NCI-H1105 treated with DMSO at 0.1 percent for 48 hours (cell line): ENCODE measurements around the gene CTSE.

Source experiments
- DNase-seq: peaks from one replicate; lab custom pipeline; 2025; lab: John Stamatoyannopoulos, UW

CTSE gene

DNA sequence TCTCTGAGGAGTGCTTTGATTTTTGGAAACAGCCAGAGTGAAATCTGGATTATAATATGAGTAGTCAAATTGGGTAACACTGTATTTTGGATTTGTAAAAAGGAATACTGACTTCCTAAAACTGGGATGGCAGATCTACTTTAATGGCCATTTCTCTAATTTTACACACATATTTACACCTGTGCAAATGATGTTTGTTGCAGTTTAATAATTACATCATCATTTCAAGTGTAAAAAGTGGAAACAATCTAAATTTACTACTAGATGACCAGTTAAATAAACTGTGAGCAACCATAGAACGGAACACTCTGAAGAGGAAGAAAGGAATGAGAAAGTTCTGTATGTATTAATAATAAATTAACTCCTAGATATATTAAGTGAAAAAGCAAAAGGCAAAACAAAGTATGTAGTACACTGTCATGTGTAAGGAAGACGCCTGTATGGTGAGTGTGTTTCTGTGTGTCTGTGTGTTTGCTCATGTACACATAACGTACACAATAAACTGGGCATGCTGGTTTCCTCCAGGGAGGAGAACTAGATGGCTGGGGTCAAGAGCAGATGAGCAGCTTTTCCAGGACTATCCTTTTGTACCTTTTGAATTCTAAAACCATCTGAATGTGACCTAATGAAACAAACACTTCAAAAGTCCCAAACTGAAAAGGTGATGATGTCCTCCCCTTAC is 26.4 kb upstream of the CTSE start:
- DNase-seq: no peak

DNA sequence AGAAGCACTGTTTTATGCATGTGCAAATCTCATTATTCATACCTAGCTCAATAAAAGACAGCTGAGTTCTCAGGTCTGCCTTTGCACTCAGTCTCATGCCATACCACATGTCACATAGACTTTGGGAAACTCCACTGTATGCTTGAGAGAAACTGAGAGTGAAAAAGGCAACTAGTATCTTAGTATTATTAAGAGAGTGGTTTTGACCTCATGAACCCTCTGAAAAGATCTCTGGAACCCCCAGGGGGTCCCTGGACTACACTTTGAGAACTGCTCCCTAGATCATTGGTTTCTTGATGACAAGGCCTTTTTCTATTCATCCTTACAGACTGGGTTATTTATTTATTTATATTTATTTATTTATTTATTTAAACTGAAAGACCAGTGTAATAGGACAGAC is 25.6 kb upstream of the CTSE start:
- no peak for DNase-seq

DNA sequence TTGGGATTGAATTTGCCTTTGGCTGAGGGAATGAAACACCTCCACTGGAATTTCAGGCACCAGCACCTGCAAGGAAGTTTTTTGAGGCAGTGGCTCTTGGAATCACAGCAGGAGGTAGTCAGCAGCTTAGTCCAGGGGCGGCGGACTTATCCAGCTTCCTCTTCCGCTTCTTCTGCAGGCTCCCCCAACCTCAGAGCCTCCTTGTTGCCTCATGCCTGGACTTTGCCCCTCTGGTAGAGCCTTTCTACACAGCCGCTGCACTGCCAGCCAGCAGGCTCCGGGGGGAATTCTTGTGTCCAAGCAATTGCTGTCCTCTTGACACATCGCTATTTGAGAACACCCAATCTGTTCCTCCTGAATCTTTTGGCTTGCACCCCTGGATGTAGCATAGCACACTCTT is 24.9 kb upstream of the CTSE start:
- DNase-seq: no peak

DNA sequence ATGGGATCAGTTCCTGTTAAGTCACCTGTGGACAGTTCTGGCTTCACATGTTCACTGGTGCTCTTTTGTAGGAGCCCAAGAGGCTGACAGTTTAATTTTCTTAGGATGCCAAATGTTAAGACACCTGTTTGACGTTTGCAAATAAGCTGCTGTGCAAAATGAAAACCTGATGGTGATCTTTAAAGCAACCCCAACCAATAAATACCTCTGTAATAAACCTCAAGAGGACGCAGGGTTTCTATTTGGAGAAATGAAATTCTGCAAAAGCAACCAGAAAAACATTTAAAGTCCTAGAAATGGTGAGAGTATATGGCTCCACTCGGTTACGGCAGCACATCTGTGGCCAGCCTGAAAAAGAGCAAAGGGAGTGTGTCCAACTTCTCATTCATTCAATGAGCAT is 23.6 kb upstream of the CTSE start:
- no peak for DNase-seq

DNA sequence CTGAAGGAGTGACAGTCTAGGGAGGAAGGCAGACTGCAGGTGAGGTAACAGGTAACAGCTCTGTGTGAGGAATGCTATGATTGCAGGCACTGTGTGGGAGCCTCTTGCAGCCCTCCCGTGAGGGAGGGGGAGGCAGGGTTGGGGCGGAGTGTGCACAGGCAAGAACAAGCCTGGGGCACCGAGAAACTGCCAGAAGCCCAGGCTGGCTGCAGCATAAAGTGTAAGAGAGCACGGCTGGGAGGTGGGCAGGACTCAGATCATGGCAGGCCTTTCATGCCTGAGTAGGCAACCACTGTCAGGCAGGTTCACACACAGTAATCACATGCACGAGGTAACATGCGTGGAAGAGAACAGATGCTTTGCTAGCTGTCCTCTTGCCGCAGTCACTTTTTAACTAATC is 17.9 kb upstream of the CTSE start:
- no peak for DNase-seq

DNA sequence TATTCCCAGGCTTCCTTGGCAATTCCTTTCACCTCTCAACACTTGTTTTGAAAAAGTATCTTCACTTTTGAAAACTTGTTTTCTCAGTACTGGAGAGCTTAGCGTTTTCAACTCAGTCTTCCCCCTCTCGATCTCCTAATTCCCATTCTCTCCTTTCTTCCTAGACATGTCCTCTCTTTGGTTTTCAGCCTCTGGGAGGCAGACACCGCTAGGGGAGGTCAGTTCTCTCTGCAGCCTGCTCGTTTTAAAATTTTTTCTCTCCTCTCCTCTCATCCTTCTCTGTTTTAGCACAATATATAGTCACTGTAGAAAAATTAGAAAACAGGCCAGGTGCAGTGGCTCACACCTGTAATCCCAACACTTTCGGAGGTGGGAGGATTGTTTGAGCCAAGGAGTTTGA is 16.6 kb upstream of the CTSE start:
- DNase-seq: no peak

DNA sequence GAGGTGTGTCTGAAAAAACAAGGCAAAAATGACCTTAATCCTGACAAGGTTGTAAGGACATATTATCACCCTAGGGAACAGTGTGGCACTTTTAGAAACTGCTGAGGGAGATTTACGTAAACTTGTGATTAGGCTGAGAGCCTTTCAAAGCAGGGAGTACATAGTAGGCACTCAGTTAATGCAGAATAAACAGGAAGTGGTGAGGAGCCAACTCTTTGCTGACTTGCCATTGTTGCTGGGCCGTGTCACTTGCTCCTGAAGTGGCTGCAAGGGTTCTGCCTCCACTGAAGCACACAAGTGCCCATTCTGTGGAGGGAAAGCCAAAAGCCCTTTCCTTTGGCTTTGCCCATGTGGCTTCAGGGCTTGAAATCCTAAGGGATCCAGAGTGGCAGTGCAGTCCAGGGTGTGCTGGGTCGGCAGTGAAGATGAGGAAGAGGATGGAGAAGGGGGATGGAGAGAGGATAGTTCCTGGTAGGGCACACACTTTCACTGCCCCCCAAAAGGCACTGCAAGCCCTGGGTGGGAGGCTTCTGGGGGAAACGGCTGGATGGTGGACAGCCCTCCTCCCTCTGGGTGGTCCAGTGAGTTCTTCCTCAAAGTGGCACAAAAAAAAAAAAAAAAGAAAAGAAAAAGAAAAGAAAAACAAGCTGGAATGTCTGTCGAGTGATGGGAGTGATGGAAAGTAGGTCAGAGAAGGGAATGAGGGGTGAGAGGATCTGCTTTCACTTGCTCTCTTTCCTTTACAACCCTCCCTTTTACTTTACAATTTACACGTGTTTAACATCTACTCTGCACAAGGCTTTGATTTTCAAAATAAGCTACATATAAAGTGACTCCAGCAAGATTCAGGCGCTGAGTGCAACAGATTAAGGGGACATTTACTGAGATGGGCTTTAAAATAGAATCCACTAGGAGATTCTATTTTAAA is 15.6 kb upstream of the CTSE start:
- DNase-seq: no peak

DNA sequence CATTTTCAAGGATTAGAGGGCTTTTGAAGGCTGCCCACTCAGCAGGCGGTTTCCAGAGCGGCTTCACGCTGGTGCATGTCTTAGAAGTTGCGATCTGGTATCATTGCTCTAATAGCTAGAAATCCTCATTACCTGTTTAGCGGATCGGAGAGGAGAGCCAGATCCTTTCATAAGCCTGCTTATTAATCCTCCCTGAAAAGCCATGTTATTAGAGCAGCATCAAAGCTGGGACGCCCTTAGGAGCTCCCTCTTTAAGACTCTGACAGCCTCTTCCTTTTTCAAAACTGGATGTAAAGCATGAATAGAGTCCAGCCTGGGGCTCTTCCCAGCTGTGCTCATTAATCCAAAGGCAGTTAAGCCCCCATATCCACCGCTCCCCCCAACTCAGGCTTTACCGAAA is 13.9 kb upstream of the CTSE start:
- no peak for DNase-seq

DNA sequence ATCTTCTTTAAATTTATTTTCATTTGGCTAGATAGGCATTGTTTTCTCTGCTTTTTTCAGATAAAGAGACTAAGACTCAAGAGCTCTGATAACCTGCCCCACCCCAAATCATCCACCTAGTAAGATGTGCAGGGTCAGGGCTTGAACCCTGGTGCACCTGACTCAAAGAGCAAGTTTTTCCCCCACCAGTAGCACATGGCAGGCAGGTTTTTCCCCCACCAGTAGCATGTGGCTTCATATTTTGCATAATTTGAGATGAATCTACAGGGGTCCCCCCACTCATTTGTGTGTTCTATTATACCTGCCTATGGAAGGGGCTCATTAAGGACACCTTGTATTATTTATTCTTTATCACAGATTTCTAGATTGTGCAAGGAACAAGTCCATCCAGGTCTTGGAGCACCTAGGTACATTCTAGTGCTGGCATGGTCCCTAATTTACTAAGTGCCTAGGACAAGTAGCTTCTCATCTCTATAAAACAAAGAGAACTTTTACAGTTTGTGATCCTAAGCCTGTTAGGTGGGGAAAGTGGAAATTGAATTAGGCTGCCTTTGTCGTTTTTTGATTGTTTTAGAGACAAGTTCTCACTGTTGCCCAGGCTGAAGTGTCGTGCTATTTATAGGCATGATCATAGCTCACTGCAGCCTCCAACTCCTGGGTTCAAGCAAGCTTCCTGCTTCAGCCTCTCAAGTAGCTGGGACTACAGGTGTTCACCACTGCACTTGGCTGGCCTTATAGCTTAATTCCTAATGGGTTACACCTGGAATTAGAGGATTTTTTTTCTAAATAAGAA is 13.2 kb upstream of the CTSE start:
- DNase-seq: no peak

DNA sequence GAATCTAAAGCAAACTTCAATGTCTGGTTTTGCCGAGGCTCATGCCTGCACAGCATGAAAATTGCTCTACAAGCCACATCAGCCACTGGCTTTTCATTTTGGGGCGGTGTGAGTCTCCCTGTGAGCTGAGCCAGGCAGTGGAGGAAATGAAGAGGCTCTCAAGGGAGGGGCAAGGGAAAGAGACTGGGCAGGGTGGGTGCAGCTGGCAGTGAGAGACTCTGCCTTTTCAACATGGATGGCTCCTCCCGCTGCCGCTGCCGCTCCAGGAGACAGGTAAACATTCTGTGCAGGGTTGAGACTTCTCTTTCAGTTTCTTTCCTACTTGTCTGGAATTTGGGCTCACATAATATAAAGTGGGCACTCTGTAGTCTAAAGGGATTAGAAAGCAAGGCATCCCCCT is 11.3 kb upstream of the CTSE start:
- peak; percentile 60 for DNase-seq

DNA sequence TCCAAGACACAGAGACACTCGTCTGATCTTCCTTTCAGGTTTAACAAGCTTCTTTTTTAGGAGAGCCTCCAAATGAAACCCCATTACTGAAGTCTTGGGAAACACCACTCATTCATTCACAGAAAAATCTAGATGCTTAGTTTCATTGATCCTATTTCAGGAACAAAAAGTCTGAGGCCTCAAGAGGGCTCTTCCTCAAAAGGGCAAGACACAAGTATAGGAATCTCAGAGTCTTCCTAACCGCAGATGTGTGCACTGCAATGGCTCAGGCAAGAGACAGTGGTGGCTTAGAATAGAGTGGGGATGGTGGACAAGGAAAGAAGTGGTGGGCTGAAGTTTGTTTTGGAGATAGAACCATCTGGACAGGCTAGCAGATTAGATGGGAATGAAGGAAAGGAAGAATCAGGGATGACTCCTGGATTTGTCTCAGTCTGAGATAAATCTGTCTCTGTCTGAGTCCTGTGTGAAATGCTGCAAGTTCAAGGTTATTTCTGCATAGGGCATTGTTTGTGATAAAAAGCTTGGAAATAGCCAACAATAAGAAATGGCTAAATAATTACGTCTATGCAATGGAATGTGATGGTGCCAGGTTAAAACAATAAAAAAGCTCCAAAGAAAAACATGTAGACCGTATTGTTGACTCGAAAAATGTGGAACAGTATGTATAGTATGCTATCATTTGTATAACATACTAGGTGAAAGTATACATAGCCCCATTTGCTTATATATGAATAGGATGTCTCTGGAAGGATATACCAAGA is 8.9 kb upstream of the CTSE start:
- no peak for DNase-seq

DNA sequence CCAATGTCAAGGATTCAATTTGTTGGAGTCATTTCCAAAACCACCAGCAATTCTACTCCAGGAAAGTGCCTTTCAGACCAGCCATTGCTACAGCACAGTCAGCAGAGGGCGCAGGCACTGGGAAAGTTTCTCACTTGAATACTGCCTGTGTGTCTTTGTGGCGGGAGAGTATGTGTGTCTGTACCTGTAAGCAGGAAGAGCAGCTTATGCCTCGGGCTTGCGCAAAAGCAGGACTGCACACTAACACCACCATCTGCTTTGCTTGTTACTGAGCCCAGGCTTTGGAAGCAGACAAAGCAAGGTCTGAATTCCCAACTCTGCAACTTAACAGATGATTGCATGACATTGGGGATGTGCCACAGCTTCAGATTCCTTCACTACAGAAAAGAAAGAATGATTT is 7.0 kb upstream of the CTSE start:
- peak; percentile 85 for DNase-seq

DNA sequence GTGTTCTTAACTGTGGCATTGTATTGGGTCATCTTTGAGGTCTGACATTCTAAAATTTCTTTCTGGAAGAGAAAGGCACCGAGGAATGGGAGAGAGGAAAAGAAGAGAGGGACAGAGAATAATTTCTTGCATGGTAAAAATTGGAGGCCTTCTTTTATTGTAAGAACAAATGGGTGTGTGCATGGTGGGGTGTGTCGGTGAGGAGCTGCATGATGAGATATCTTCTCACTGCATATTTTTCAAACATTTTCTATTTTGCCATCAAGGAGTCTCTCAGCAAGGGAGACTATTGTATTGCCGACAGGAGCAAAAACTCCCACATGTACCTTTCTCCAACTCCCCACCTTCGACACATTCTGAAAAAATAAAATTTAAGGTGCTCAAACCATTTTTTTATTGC is 6.5 kb upstream of the CTSE start:
- no peak for DNase-seq

DNA sequence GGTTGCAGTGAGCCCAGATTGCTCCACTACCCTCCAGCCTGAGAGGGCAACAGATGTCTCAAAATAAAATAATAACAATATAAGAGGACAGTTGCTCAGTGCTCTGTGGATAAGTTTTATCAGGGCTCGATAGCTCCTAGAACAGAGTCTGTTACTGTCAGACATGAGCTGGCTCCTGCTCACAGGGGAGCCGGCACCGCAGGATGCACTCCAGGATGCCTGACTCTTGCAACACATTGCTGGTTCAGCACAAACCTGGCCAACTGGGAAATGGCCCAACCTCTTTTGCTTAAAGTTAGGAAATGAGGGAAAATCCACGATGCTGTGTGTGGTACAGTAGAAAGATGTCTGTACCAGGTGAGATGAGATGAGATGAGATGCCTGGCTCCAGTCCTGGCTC is 5.8 kb upstream of the CTSE start:
- DNase-seq: no peak

DNA sequence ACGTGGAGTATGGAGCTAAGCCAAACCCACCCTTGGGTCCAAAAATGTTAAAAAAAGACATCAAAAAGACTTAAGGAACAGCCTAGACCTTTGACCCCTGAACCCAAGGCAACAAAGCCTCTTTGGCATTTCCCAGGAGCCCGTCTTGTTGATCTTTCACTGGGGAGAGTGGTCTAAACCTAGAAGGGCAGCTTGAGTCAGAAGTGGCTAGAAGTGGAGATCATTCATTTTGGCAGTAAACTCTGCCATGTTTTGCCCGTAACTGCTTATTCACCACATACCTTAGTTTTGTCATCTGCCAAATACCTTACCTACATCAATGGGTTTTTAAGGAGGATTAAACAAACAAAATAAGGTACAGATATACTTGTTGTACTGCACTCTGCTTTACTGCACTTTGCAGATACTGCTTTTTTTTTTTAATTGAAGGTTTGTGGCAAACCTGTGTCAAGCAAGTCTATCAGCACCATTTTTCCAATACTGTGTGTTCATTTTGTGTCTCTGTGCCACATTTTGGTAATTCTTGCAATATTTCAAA is 1.7 kb upstream of the CTSE start:
- no peak for DNase-seq

DNA sequence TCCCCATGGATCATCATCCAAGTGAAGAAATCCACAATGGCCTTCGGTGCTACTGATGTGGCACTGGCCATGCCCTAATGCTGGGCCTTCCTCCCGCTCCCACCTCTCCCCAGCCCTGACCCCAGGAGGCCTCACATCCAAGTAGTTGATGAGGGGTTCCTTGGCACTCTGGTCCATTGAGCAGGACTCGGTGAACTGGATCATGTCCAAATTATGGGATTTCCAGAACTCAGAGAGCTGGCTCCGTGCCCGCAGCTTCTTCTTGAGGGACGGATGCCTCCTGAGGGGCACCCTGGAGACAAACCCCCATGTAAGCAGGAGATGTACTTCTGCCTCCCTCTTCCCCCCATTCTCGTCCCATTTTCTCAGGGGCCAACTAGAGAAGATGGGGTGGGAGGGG is 929 bp downstream of the CTSE start:
- DNase-seq: no peak

DNA sequence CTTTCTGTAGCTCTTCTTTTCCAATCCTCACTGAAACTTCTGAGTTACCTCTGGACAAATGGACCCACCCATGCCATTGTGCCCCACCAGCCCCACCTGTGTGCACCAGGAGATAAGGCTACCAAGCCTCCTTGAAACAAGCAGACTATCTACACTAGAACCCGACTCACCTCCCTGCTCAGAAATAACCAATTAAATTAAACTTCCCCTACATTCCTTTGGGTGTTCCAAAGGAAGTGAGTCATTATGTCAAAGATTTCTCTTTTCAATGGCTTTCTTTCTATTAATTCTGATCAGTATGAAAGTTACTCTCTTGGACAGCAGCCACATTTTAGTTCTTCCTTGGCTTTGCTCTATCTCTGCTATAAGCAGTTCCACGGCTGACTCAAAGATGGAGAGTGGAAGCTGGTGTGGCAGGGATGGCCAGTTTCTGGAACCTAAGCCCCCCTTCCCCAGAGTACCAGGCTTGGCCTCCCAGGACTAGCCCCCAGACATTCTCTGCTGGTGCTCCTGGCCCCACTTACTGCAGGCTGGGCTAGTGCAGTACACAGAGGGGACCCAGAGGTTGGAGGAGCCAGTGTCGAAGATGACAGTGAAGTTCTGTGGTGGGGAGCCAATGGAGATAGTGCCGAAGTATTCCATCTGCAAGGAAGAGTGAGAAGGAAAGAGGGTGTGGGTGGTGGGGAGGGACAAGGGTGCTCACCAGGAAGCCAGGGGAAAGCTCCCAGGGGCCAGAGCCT is 1.9 kb downstream of the CTSE start:
- no peak for DNase-seq

DNA sequence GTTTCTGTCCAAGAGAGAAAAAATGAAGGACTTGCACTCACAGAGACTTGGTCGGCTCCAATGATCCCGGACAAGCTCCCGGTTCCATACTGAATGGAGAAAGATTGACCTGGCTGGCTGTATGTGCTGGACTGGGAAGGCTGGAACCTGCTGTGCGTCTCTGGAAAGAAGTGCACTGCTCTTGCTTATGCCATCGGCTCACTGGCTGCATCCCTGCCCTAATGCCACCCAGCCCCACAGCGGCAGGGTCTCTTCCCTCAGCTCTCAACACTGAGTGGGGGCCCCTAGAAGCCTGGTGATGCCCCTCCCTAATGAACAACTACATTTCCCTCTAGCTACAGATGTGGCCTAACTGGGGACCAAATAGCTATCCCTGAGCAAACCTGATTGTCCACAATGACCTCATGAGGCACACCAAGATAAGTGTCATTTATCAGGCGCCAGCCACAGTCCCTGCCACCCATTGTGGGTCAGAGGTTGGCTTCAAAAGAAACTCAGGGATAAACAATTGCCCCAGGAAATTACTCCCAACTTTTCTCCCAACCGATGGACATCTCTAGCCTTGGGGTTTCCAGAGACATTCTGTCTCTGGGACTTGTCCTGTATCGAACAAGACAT is 2.6 kb downstream of the CTSE start:
- no peak for DNase-seq

DNA sequence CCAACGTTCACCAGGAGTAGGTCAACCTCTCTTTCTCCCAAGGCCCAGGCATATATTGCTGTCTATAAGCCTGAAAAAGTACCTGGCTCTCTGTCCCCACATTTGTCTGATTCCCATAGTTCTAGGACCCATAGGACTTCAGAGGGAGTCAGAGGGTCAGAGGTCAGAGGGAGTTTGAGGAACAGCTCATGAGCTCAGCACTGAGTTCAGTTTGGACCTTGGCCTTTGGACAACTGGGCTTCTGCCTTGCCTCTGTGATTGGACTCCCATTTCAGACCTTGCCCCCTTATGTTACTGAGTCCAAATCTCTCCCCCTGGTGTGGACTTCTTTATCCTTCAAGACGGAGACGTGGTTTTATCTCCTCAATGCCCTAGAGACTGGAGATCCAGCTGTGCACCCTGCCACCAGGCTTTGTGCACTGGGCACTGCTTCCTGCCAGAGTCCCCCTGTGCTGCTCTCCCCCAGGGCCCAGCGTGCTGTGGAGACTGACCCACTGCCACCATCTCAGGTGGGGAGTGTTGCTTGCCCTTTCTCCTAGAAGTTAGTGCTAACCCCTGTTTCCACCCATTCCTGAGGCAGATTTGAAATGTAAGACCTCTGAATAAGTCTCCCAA is 3.2 kb downstream of the CTSE start:
- no peak for DNase-seq

DNA sequence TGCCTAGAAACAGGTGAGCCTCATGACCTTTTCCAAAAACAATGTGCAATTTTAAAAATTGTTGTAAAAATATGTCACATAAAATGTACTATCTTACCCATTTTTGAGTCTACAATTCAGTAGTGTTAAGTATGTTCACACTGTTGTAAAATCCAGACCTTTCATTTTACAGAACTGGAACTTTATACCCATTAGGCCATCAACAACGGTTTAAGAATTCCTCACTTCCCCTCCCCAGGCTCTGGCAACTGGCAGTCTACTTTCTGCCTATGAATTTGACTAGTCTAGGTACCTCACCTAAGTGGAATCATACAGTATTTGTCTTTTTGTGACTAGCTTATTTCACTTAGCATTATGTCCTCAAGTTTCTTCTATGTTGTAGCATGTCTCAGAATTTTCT is 8.6 kb downstream of the CTSE start:
- no peak for DNase-seq
